Left hindlimb (tissue), 1 donor: ENCODE measurements around the gene CDC42SE2.
"Not testable (repeated sequence)": the region's sequence is repeated elsewhere in the genome, so short reads cannot be mapped to it uniquely, and the experiment has no call there.

Source experiments
- DNase-seq: peaks from one replicate; pipeline ENCODE4 v3.0.0-alpha.2; 2018

The CDC42SE2 gene

DNA sequence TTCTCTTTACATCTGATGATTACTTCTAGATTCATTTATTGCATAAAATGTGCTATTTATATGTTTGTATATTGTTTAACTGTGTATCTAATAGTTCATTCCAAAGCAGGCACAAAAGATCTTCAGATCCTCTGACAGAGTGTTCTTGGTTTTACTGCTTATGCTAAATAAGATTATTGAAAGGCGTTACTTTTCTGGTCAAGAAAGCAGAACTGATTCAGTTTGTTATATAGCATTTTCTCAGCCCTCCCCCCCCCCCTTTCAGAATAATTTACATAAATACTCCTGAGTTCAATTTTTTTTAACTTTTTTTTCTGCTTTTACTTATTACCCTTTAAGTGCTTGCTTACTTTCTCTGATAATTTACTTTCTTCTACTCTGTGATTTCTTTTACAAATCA lies 15.4 kb downstream of the CDC42SE2 start:
- DNase-seq, result no peak

DNA sequence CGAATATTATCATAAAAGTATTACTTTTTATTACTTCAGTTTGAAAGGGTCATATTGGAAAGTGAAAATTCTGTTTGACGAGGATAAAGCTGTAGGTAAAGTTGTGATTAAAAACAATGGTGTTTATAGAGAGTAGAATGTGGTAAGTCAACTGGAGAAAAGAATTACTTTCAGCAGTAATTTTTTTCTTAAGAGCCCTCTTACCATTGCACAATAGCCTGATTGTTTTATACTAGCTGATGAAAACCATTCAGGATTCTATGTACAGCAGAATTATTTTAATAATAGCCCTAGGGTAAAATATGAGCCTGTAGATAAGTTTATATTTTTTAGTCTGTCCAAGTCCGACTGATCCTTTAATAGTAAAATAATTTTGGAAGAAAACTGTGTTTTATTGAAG lies 16.6 kb downstream of the CDC42SE2 start:
- DNase-seq, result no peak

DNA sequence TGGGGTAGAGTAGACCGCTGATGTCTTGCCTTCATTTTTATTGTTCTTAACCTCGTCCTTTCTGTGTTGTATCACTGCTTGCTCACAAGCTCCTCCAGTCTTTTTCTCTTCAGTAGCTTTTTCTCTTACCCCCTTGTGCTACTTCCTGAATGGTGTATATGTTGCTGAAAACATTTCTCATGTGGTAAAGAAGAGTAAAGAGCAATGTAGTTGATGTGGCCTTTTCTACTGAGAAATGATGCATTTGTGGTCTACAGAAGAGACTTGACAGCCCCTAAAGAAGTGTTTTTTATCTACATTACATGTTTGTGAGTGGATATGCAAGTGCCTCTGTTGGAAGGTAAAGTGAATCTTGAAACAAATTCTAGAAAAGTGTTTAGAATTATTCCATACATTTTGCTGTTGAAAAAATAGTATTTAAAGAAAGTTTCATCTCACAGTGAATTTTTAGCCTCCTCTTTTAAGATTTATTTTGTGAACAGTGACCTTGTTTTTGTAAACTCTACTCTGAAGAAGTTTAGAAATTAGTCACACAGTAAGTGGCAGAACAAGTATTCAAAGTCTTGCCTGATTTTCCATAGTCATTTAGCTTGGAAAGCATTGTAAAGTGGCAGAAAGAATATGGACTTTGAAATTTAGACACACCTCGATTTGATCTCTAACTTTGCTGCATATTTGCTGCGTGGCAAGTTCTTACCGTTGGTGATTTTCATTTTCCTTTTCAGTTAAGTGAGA lies 17.4 kb downstream of the CDC42SE2 start:
- no peak for DNase-seq

DNA sequence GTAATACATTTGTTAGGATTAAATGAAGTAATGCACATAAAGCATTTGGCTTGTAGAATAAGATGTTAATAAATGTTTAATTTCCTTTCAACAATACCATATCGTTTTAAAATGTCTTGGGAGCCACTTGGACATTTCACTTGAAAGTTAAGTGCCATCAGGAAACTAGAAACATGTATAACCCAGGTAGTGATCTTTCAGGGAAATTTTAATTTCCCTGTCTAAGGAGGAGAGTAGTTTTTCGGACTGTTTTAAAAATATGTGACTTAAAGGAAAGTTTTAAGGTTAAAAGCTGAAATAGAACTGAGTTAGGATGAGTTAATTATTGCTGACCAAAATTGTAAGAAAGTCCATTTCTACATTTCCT lies 18.0 kb downstream of the CDC42SE2 start:
- DNase-seq, result no peak

DNA sequence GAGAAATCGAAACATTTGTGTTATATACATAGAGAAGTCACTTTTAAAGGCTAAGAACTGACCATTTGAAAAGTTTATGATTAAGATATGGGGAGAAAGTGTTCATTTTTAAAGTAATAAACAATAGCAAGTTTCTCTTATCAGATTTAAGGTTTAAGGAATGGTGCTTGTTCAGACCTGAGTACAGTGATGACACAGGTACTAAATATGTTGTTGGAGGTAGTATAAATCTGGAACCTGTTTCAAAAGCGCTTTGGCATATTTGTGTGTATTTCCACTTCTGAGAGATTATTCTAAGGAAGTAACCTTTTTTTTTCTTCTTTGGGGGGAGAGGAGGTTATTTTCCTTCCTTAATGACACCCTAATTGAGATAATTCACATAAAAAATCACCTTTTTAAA lies 18.4 kb downstream of the CDC42SE2 start:
- DNase-seq, result no peak

DNA sequence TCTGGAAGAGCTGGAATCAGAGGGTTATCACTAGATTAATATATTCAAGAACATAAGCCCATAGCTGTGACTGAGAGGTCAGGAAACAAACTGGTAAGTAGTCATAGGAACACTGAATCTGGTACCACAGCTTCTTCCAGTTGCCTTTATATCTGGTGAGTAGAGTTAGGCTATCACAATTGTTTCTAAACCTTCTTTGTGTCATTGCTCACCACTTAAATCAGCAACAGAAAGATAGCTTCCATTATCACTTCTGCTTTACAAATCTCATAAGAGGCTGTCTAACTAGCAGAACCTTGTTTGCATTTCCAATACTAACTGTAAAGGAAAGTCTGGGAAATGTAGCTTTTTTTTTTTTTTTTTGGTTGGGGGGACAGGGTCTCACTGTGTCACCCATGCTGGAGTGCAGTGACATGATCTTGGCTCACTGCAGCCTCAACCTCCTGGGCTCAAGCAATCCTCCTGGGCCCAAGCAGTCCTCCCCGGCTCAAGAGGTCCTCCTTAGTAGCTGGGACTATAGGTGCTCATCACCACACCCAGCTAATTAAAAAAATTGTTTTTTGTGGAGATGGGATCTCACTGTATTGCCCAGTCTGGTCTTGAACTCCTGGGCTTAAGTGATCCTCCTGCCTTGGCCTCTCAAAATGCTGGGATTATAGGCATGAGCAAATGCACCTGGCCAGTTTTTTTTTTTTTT lies 22.0 kb downstream of the CDC42SE2 start:
- DNase-seq, result no peak

DNA sequence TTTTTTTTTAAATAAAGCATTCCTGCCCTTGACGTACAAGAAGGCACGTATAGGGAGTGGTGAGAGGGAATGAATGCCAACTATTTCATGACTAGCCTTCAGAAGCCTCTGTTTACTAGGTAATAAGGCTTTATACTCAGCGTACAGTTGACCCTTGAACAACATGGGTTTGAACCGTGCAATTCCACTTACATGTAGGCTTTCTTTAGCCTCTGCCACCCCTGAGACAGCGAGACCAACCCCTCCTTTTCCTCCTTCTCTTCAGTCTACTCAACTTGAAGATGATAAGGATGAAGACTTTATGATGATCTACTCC lies 22.5 kb downstream of the CDC42SE2 start:
- DNase-seq, result no peak

DNA sequence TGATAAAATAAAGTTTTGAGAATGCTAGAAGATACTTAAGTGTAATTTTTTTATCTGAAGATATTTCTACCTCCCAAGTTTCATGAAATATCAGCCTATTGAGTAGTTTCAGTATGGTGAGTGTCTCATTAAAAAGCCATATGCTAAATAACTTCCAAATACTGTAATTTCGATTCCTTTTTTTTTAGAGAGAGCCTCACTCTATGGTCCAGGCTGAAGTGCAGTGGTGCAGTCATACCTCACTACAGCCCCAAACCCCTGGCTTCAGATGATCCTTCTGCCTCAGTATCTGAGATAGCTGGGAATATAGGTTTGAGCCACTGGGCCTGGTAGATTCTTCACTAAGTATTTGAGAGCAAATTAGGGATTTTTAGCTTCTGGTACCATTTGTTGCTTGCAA lies 24.5 kb downstream of the CDC42SE2 start:
- DNase-seq, result no peak

DNA sequence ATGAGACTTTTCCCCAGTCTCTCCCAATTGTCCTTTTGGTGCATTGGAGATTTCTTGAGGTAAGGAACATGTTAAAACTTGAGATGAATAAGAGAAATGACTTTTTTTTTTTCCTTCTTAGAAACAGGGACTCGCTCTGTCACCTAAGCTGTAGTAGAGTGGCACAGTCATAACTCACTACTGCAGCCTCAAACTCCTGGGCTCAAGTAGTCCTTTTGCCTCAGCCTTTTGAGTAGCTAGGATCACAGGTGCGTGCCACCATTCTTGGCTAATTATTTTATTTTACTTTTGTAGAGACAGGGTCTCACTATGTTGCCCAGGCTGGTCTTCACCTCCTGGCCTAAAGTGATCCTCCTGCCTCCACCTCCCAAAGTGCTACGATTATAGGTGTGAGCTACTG lies 25.9 kb downstream of the CDC42SE2 start:
- no peak for DNase-seq

DNA sequence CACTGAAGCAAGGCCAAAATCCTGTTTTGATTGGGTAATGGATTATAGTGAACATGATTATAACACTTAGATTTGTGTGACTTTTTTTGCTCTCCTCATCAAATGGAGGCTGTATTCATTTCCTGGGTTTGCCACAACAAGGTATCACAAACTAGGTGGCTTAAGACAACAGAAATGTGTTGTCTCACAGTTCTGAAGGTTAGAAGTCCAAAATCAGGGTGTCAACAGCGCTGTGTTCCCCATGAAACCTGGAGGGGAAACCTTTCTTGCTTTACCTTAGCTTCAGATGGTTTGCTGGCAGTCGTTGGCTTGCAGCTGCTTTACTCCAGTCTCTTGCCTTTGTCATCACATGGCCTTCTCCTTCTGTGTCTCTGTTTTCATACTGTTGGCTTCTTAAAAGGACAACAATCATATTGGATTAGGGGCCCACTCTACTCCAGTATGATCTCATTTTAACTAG lies 32.4 kb downstream of the CDC42SE2 start:
- DNase-seq, result no peak

DNA sequence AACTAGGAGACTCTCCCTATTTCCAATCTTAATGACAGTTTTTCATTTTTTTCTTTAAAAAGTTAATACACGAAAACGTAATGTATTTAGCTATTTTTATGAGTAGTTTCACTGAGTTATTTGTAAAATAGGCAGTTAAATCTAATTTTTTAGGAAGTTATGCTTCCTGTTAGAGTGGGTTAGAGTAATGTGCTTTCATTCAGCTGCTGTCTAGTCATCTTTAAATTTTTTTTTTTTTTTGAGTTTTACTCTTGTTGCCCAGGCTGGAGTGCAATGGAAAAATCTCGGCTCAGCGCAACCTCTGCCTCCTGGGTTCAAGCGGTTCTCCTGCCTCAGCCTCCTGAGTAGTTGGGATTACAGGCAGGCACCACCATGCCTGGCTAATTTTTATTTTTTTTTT lies 34.0 kb downstream of the CDC42SE2 start:
- DNase-seq, result no peak

DNA sequence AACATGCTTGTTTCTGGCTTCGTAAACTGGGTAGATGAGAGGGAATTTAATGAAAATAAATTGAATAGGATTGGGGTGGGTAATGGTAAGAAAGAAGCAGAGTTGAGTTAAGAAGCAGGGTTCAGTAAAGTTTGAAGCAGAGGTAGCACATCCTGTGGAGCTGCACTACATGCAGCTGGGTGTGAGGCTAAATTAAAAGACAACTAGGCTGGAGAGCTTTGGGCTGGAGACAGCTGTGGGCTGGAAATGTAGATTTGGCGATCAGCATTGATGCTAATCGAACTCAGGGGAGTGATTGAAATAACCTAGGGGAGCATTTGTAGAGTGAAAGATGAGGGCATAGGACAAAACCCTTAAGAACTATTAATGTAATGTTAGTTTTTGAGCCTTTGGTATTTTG lies 35.6 kb downstream of the CDC42SE2 start:
- no peak for DNase-seq

DNA sequence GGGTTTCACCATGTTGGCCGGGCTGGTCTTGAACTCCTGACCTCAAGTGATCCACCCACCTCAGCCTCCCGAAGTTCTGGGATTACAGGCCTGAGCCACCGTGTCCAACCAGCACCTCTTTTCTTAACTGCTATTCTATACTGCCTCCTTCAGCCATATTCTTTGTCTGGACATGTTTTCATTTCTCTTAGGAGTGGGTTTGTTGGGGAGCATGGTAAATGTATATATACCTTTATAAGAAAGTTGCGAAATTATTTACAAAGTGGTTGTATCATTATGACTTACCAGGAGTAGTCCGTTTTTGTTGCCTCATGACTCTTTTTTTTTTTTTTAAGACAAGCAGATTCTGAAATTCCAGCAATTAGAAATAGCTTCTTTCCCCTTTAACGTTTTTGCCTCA lies 38.7 kb downstream of the CDC42SE2 start:
- DNase-seq, result no peak

DNA sequence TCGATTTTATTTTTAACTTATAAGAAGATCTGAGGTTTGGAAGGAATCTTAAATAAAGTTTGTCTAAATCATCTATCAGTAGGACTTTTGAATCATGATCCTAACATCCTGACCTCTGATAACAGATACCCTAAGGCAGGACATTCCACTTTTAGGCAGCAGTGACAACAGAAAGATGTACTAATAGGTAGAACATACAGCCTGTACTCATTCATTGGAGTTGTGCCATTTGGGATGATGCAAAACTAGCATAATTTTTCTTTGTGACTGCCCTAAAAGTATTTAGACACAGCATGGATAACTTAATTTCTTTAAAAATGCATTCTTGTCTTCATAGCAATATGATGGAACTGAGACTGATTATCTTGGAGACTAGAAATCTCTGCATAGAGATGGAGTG lies 39.7 kb downstream of the CDC42SE2 start:
- no peak for DNase-seq

DNA sequence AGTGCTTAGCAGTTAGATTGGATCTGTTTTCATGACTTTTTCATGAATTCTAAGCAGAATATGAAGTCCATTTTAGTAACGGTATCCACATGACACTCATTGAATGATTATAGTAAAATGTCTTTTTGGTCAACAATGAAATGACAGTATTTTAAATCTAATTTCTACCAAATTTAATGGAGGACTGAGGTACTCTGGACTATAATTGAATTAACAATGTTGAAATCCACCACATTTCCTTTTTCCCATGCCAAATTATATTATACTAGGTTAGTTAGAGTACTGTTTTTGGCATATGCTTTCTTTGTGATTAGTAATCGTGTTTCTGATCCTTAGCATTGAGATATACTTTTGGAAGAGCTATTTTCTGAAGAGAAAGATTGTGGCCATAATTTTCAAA lies 40.6 kb downstream of the CDC42SE2 start:
- no peak for DNase-seq

DNA sequence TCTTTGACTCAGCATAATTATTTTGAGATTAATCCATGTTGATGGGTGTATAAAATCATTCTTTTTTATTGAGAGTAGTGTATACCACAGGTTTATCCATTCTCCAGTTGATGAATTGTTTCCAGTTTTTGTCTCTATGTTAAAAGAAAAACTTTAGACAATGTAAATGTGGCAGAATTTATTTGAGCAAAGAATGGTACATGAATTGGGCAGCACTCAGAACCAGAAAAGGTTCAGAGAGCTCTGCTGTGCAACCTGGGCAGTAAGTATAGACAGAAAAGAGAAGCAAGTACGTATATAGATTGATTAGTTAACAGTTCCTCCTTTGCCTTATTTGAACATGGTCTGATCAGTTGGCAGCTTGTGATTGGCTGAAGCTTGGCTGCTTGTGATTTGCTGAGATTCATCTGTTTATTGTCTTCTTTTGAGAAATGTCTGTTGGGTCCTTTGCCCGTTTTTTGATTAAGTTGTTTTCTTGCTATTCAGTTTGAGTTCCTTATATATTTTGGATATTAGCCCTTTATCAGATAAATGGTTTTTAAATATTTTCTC lies 41.4 kb downstream of the CDC42SE2 start:
- DNase-seq, result no peak

DNA sequence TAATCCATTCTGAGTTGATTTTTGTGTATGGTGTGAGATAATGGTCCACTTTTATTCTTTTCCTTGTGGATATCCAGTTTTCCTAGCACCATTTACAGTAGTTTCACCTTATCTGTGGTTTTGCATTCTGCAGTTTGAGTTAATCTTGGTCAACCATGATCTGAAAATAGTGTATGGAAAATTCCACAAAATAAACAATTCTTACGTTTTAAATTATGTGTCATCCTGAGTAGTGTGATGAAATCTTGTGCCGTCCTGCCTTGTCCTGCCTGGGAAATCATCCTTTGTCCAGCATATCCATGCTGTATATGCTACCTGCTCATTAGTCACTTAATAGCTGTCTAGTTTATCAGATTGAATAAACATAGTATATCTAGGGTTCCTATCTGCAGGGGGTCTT lies 42.1 kb downstream of the CDC42SE2 start:
- DNase-seq, result no peak

DNA sequence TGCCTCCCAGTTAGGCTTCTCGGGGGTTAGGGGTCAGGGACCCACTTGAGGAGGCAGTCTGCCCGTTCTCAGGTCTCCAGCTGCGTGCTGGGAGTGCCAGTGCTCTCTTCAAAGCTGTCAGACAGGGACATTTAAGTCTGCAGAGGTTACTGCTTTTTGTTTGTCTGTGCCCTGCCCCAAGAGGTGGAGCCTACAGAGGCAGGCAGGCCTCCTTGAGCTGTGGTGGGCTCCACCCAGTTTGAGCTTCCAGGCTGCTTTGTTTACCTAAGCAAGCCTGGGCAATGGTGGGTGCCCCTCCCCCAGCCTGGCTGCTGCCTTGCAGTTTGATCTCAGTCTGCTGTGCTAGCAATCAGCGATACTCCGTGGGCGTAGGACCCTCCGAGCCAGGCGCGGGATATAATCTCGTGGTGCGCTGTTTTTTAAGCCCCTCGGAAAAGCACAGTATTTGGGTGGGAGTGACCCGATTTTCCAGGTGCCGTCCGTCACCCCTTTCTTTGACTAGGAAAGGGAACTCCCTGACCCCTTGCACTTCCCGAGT lies 48.5 kb downstream of the CDC42SE2 start:
- DNase-seq, result not testable (repeated sequence)

DNA sequence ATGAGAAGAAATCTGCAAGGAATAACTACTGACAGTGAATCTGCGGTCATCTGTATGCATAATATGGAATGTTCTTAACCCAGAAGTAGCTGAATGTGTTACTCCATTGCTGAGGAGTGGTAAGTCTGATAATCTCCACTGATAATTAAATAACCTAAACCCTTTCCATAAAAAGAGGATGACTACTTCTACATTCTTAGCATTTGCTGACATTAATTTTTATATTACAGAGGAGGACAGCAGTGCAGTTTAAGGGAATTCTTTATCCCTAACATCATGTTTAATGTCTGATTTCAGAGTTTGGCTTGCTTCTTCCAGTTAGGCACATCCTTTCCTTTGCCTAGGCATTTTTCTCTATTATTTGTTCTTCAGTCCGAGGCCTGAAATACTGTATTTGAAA lies 52.2 kb downstream of the CDC42SE2 start:
- DNase-seq, result no peak

DNA sequence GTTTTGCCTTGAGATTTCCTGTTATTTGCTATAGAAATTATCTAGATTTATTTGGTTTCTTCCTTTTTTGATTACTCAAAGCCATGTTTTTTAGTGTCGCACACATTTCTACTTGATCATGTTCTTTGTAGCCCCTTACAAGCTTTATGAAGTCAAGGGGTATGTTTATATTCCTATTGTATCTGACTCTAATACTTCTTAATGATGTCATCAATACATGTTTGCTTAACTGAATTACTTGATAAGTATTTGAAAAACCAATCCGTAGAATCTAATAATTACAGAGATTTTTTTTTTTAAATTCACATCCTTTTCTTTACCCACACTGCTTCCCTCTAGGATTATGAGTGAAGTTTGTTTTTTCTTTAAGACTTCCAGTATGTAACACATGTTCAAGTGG lies 53.0 kb downstream of the CDC42SE2 start:
- DNase-seq, result no peak

DNA sequence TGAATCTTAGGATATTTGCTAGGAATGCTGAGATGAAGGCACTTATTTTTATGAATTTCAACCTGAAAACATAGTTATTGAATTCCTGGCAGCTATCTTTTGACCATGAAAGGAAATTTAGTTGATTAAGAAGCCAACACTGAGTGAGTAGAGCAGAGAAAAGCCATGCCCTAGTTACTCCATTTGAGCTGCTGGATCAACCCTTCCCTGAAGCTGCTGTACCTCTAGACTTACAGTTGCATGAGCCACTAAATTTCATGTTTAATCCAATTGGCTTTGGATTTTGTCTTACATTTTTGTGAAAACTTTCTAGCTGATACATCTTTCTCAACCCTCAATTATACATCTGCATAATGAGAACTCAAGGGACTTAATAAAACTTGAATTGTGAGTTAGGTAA lies 54.6 kb downstream of the CDC42SE2 start:
- DNase-seq, result no peak

DNA sequence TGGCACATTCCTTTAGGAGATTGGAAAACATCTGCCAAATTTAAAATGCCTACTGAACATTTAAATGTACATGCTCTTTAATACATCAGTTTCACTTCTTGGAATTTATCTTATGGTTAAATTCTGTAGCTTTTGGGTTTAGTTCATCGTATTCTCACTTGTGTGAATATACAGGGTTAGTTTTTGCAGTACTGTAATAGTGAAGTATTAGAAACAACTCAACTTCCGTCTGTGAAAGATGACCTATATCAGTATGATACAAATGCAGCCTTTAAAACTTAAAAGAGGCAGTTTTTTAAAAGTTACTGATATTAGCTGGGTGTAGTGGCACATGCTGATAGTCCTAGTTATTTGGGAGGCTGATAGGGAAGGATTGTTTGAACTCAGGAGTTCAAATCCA lies 57.2 kb downstream of the CDC42SE2 start:
- DNase-seq, result no peak

DNA sequence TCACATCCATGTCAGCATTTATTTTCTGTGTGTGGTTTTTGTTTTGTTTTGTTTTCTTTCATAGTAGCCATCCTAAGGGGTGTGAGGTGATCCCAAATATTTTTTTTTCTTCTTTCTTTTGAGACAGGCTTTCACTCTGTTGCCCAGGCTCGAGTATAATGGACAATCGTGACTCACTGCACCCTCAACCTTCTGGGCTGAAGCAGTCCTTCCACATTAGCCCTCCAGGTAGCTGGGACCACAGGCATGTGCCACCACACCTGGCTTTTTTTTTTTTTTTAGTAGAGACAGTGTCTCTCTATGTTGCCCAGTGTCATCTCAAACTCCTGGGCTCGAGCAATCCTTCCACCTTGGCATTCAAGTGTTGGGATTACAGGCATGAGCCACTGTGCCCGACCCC lies 59.1 kb downstream of the CDC42SE2 start:
- no peak for DNase-seq

DNA sequence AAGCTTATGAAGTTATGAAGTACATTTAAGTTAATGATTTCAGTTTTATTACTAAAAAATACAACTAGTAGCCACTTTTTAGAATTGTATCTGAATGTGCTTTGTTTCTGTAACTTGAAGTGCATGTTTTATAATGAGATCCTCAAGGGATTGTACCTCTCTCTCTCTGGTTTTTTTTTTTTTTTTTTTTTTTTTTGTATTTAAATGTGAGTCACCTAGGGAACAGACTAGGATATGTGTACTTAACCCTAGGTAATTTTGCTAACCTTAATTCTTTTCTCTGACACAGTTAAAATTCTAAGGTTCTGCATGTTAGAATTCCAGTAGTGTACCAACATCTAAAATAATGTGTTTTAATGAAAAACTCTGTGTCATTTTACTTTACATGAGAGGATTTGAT lies 59.5 kb downstream of the CDC42SE2 start:
- no peak for DNase-seq
